Sigmoid colon (tissue), 4 donors: Measurements from ENCODE around the gene HABP2.

Experiments
- CTCF ChIP-seq, 4 experiments: fragments of 450-650 bp in 3 of 4; fragments of 200-600 bp in 1 of 4; IDR thresholded peaks; one replicate each; pipeline ENCODE4 v1.5.1; 2016 to 2019; ENCODE audit warnings: antibody characterized with exemption in 4 of 4, mild to moderate bottlenecking in 3 of 4, moderate library complexity in 2 of 4
- EP300 ChIP-seq, 4 donors: sonication (generic); formaldehyde crosslinking; IDR thresholded peaks; one replicate each; pipeline ENCODE4 v1.6.1; 2017; ENCODE audit warnings: antibody characterized with exemption in 4 of 4
- POLR2A ChIP-seq, 2 donors: fragments of 450-650 bp; IDR thresholded peaks; one replicate each; pipeline ENCODE4 v1.6.1; 2016; ENCODE audit warnings: antibody characterized with exemption in 2 of 2, mild to moderate bottlenecking in 2 of 2, moderate library complexity in 2 of 2
- POLR2AphosphoS5 ChIP-seq, 4 donors: sonication (generic); formaldehyde crosslinking; IDR thresholded peaks; one replicate each; pipeline ENCODE4 v1.6.1; 2017; ENCODE audit warnings: antibody characterized with exemption in 4 of 4

GRCh38 chr10:113562704-113563103, 9.9 kb downstream of the HABP2 start:
- TF ChIP-seq CTCF (IDR thresholded peaks at IDR 0.05) (no peak), POLR2A (IDR thresholded peaks at IDR 0.05) (no peak), EP300 (IDR thresholded peaks at IDR 0.05) (no peak), POLR2AphosphoS5 (IDR thresholded peaks at IDR 0.05) (no peak)
